Measurements from ENCODE around the gene FCSK. TPM values are rescaled to one million over a fixed set of nuclear protein-coding genes. Genes with fewer than 3 reads are reported as not detected.

Gene FCSK
- total and polyA plus RNA-seq, 2 of the 13 experiments (the other 11 are each of a cell fraction or from before 2014, with no cell fraction given): 9.1 to 19.2 TPM

- peak; percentile 60; the same call in 1 of the 2 replicates for TF ChIP-seq ZFY (CRISPR knock-in tag; IDR thresholded peaks at IDR 0.05)
- peak; percentile 70; the same call in 1 of the 2 replicates for TF ChIP-seq TP53 (CRISPR knock-in tag; conservative IDR thresholded peaks at IDR 0.05)
- TF ChIP-seq SMAD3 (CRISPR knock-in tag; IDR thresholded peaks at IDR 0.05): peak; percentile 52; the same call in 1 of the 2 replicates
- TF ChIP-seq GFI1 (CRISPR knock-in tag; IDR thresholded peaks at IDR 0.05; ENCODE audit: borderline replicate concordance): peak; percentile 94
- no peak; the same call in 1 of the 2 replicates for TF ChIP-seq ZNF790 (CRISPR knock-in tag; IDR thresholded peaks at IDR 0.05; ENCODE audit: borderline replicate concordance)
- TF ChIP-seq KLF13 (CRISPR knock-in tag; IDR thresholded peaks at IDR 0.05): no peak
- no peak for TF ChIP-seq ZNF382 (CRISPR knock-in tag; IDR thresholded peaks at IDR 0.05; ENCODE audit: borderline replicate concordance)
- no peak for TF ChIP-seq NFIB (CRISPR knock-in tag; IDR thresholded peaks at IDR 0.05; ENCODE audit: borderline replicate concordance)
- TF ChIP-seq FOXP4 (CRISPR knock-in tag; IDR thresholded peaks at IDR 0.05): peak; percentile 97
- peak; percentile 85 for TF ChIP-seq ZIK1 (CRISPR knock-in tag; IDR thresholded peaks at IDR 0.05; ENCODE audit: borderline replicate concordance, low read depth)
- TF ChIP-seq EEA1 (CRISPR knock-in tag; IDR thresholded peaks at IDR 0.05; ENCODE audit: borderline replicate concordance): no peak
- TF ChIP-seq TFDP2 (CRISPR knock-in tag; IDR thresholded peaks at IDR 0.05): peak; percentile 24
- no peak for TF ChIP-seq KAT2B (IDR thresholded peaks at IDR 0.05; ENCODE audit: borderline replicate concordance, low read depth, low read length)
- peak; percentile 93 for TF ChIP-seq ZNF670 (CRISPR knock-in tag; IDR thresholded peaks at IDR 0.05; ENCODE audit: borderline replicate concordance)
- TF ChIP-seq JUNB (CRISPR knock-in tag; IDR thresholded peaks at IDR 0.05; ENCODE audit: borderline replicate concordance): no peak
- TF ChIP-seq ARNT2 (CRISPR knock-in tag; IDR thresholded peaks at IDR 0.05; ENCODE audit: low read depth): peak; percentile 90
- no peak for TF ChIP-seq ZNF879 (CRISPR knock-in tag; IDR thresholded peaks at IDR 0.05)
- TF ChIP-seq SALL1 (CRISPR knock-in tag; IDR thresholded peaks at IDR 0.05): peak; percentile 97
- TF ChIP-seq ZNF383 (CRISPR knock-in tag; IDR thresholded peaks at IDR 0.05; ENCODE audit: borderline replicate concordance): peak; percentile 82; the same call in 1 of the 2 replicates
- no peak; the same call in 1 of the 2 replicates for TF ChIP-seq ZFP37 (CRISPR knock-in tag; IDR thresholded peaks at IDR 0.05; ENCODE audit: borderline replicate concordance)
- TF ChIP-seq KLF16 (CRISPR knock-in tag; IDR thresholded peaks at IDR 0.05): peak in 1 of 2 experiments; percentile 98; a peak in 2 of 4 replicates
- peak; percentile 84 for TF ChIP-seq RBM22 (optimal IDR thresholded peaks at IDR 0.05; ENCODE audit: low read length)
- peak; percentile 46 for TF ChIP-seq YY1 (IDR thresholded peaks at IDR 0.05; ENCODE audit: insufficient read depth, insufficient replicate concordance, low read depth, low read length)
- no peak for TF ChIP-seq STAT5B (CRISPR knock-in tag; IDR thresholded peaks at IDR 0.05)
- TF ChIP-seq ZBTB26 (CRISPR knock-in tag; IDR thresholded peaks at IDR 0.05; ENCODE audit: borderline replicate concordance): peak; percentile 79
- peak; percentile 81; the same call in 1 of the 2 replicates for TF ChIP-seq ZNF878 (CRISPR knock-in tag; IDR thresholded peaks at IDR 0.05)
These were observed 26.0 kb upstream of the FCSK start (continued) for GRCh38 chr16:70428178-70428998.

Data from HepG2 (cell line).